ENCODE results near the gene ISLR2.

GRCh38 chr15:74144153-74144775 lies 13.9 kb downstream of the ISLR2 start:
- TF ChIP-seq FOXM1 (IDR thresholded peaks at IDR 0.05; ENCODE audit: borderline replicate concordance, low read depth): no peak
- TF ChIP-seq TEAD4 (IDR thresholded peaks at IDR 0.05): no peak
- TF ChIP-seq EP300 (IDR thresholded peaks at IDR 0.05; ENCODE audit: borderline replicate concordance): no peak
- TF ChIP-seq CEBPB (IDR thresholded peaks at IDR 0.05): no peak
- TF ChIP-seq TAF1 (IDR thresholded peaks at IDR 0.05; ENCODE audit: low read depth): no peak
